ENCODE measurements around the gene FLACC1.
"Not testable (repeated sequence)": the region's sequence is repeated elsewhere in the genome, so short reads cannot be mapped to it uniquely, and the experiment has no call there.

The FLACC1 gene

GRCh38 chr2:201248288-201248844 lies 108.8 kb downstream of the FLACC1 start:
- no peak for FAIRE-seq

- no peak for FAIRE-seq
Measured at GRCh38 chr2:201246280-201246679, 110.9 kb downstream of the FLACC1 start.

- FAIRE-seq: no peak
Measured at GRCh38 chr2:201244829-201245228, 112.3 kb downstream of the FLACC1 start.

GRCh38 chr2:201242571-201243277 lies 114.4 kb downstream of the FLACC1 start:
- FAIRE-seq: no peak

GRCh38 chr2:201239167-201239935 lies 117.8 kb downstream of the FLACC1 start:
- FAIRE-seq: not testable (repeated sequence)
